ENCODE measurements around the gene FHL1. TPM values are rescaled to one million over a fixed set of nuclear protein-coding genes. Genes with fewer than 3 reads are reported as not detected.

Gene FHL1
- total RNA-seq, 6 donors from 2014 or later = 114 to 426 (median 255) TPM

DNA sequence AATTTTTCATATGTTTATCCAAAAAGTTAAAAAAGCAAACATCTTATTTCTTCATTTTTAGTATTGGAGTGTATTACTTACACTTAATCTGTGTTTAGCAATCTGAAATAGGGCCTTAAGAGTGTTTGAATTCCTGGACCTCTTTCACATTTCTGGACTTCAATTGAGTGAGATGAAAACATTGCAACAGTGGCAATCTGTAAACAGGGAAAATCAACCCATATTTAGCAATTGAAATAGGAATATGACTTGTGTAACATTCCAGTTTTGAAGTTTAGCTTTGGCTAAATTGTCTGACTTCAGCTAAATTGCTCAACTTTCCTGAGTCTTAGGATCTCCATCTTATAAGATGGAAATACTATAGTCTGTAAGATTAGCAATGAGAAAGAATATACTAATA, 34.6 kb upstream of the FHL1 start:
- H3K9me3 ChIP-seq = no peaks in the 10 kb centered on the region
- H3K4me1 ChIP-seq = no peaks in the 10 kb centered on the region
- no peak for TF ChIP-seq EP300 (IDR thresholded peaks at IDR 0.05)
- TF ChIP-seq POLR2A (IDR thresholded peaks at IDR 0.05) = no peak
- no peak for TF ChIP-seq POLR2AphosphoS5 (IDR thresholded peaks at IDR 0.05)
- TF ChIP-seq, protein P1, sequence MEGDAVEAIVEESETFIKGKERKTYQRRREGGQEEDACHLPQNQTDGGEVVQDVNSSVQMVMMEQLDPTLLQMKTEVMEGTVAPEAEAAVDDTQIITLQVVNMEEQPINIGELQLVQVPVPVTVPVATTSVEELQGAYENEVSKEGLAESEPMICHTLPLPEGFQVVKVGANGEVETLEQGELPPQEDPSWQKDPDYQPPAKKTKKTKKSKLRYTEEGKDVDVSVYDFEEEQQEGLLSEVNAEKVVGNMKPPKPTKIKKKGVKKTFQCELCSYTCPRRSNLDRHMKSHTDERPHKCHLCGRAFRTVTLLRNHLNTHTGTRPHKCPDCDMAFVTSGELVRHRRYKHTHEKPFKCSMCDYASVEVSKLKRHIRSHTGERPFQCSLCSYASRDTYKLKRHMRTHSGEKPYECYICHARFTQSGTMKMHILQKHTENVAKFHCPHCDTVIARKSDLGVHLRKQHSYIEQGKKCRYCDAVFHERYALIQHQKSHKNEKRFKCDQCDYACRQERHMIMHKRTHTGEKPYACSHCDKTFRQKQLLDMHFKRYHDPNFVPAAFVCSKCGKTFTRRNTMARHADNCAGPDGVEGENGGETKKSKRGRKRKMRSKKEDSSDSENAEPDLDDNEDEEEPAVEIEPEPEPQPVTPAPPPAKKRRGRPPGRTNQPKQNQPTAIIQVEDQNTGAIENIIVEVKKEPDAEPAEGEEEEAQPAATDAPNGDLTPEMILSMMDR (IDR thresholded peaks at IDR 0.05) = no peak
- ATAC-seq (ENCODE audit: low FRiP score in 2 of 2) = no peak
- no peaks in the 10 kb centered on the region for H3K36me3 ChIP-seq
- H3K27me3 ChIP-seq = no peaks in the 10 kb centered on the region
- no peak overlapping the region for H3K4me3 ChIP-seq
- H3K27ac ChIP-seq = peak overlapping the region in 1 of 4 donors; percentile 4
- DNase-seq = no peak

DNA sequence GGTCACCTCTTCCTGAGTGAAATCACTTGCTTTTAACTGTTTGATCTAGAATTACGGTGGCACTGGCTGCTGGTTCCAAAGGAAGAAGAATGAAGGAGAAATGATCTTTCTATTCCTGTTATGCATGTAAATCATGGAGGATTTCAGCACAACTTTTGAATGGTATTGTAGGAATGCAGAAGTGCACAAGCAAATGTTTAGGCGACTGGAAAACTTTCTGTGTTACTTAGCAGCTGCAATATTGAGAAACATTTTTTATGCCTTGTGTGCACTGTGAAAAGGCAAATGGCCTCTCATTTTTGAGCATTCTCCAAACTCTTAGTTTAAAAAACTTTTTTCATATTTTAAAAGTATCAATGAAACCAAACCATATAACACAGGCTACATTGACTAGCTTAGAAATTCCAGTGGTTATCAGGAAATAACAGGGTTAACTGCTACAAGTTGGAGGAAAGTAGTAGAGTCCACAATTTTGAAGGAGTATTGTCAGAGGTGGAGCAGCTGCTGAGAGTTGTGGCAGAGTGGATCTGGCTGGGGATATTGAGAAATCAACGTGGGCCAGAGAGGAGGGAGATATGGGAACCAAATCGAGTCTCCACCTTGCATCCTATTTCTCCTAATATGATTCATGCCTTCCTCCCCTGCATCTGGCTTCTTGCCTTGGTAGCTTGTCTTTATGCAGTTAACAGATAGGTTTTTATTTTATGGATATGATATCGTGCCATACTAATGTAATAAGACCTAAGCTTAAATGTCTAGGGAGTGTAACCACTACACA, 32.0 kb upstream of the FHL1 start:
- Histone ChIP-seq H3K9me3 (no peaks in the 10 kb centered on the region), H3K36me3 (no peaks in the 10 kb centered on the region), H3K27me3 (no peaks in the 10 kb centered on the region), H3K4me3 (no peak overlapping the region), H3K27ac (peak overlapping the region in 1 of 4 donors; percentile 48), H3K4me1 (no peaks in the 10 kb centered on the region)
- ATAC-seq (ENCODE audit: low FRiP score in 2 of 2) (no peak), DNase-seq (no peak)
- no peak for TF ChIP-seq POLR2AphosphoS5 (IDR thresholded peaks at IDR 0.05)
- no peak for TF ChIP-seq EP300 (IDR thresholded peaks at IDR 0.05)
- TF ChIP-seq, protein P1 (IDR thresholded peaks at IDR 0.05) = no peak
- TF ChIP-seq POLR2A (IDR thresholded peaks at IDR 0.05) = no peak
- WGBS, 2 donors = 39 to 40% methylated on average over 5 of the region's 5 CpGs

DNA sequence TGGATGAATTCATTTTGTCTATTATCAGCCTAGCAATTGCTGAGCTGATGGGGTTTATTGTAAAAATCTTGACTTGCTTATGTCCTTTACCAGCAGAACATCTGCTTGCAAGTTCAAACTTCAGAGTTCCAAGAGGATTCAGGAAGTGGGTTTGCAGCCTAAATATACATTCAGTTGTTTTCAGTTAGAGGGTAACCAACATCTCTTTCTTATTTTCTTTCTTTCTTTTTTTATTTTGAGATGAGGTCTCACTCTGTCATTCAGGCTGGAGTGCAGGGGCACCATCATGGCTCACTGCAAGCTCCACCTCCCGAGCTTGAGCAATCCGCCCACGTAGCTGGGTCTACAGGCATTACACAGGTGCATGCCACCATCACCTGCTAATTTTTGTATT, 31.4 kb upstream of the FHL1 start:
- WGBS, 2 donors = 69 to 79% methylated on average over 3 of the region's 3 CpGs
- no peak for DNase-seq
- ATAC-seq (ENCODE audit: low FRiP score in 2 of 2) = no peak
- H3K27me3 ChIP-seq = no peaks in the 10 kb centered on the region
- no peaks in the 10 kb centered on the region for H3K36me3 ChIP-seq
- no peaks in the 10 kb centered on the region for H3K4me1 ChIP-seq
- no peaks in the 10 kb centered on the region for H3K9me3 ChIP-seq
- TF ChIP-seq POLR2AphosphoS5 (IDR thresholded peaks at IDR 0.05) (no peak), EP300 (IDR thresholded peaks at IDR 0.05) (no peak), POLR2A (IDR thresholded peaks at IDR 0.05) (no peak)
- TF ChIP-seq, protein P1 (IDR thresholded peaks at IDR 0.05) = no peak
- no peak overlapping the region for H3K4me3 ChIP-seq
- no peak overlapping the region for H3K27ac ChIP-seq

DNA sequence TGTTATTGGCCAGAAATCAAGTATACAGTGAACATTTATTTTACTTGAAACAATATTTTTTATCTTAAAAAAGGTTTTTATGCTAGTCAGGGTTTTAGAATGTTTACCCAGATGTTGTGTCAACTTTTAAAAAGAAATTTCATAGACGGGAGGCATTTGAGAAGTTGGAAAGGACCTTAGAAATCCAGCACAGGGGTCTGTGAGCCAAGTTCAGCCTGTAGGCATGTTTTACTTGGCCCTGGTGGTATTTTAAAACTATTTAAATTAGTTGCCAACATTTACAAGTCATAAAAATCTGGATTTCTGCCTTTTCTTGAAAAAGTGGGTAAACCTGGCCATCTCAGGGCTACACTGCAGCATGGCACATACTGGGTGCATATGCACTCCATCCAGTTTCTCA, 25.5 kb upstream of the FHL1 start:
- Histone ChIP-seq H3K9me3 (no peaks in the 10 kb centered on the region), H3K27ac (no peak overlapping the region), H3K27me3 (no peaks in the 10 kb centered on the region), H3K4me3 (no peak overlapping the region), H3K36me3 (no peaks in the 10 kb centered on the region), H3K4me1 (no peaks in the 10 kb centered on the region)
- no peak for DNase-seq
- TF ChIP-seq, protein P1 (IDR thresholded peaks at IDR 0.05) = no peak
- TF ChIP-seq POLR2A (IDR thresholded peaks at IDR 0.05) (no peak), POLR2AphosphoS5 (IDR thresholded peaks at IDR 0.05) (no peak), EP300 (IDR thresholded peaks at IDR 0.05) (no peak)
- ATAC-seq (ENCODE audit: low FRiP score in 2 of 2) = no peak
- 35 to 66% methylated on average over 1 of the region's 1 CpG for WGBS, 2 donors

DNA sequence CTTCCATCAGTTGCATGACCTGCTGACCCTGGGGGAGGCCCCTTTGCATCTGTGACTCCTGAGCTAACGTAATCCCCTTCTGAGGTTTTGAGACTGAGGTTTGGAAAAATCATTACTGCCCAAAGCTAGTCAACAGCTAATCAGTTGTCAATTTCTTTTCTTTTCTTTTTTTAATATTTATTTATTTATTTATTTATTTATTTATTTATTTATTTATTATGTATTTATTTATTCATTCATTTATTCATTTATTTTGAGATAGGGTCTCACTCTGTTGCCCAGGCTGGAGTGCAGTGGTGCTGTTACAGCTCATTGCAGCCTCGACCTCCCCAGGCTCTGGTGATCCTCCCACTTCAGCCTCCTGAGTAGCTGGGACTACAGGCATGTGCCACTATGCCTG, 25.1 kb upstream of the FHL1 start:
- Histone ChIP-seq H3K36me3 (no peaks in the 10 kb centered on the region), H3K4me1 (no peaks in the 10 kb centered on the region), H3K27ac (no peak overlapping the region), H3K4me3 (no peak overlapping the region), H3K9me3 (no peaks in the 10 kb centered on the region), H3K27me3 (no peaks in the 10 kb centered on the region)
- no peak for DNase-seq
- no peak for ATAC-seq (ENCODE audit: low FRiP score in 2 of 2)
- TF ChIP-seq EP300 (IDR thresholded peaks at IDR 0.05) (no peak), POLR2AphosphoS5 (IDR thresholded peaks at IDR 0.05) (no peak), POLR2A (IDR thresholded peaks at IDR 0.05) (no peak)
- TF ChIP-seq, protein P1 (IDR thresholded peaks at IDR 0.05) = no peak
- 54 to 89% methylated on average over 2 of the region's 2 CpGs for WGBS, 2 donors

Measured in upper lobe of left lung (tissue), 6 donors.